Pancreas (tissue), 10 donors: Measurements from ENCODE around the gene ZNF354B. TPM values are rescaled to one million over a fixed set of nuclear protein-coding genes. Genes with fewer than 3 reads are reported as not detected.
"Not testable (repeated sequence)": the region's sequence is repeated elsewhere in the genome, so short reads cannot be mapped to it uniquely, and the experiment has no call there.

Source experiments
- ATAC-seq, 4 donors: fragments of 200-7000 bp; cut with Tn5 transposase; one replicate each; pipeline versions ENCODE4 v1.8.0 to v1.9.1; 2020; ENCODE audit warnings: mild to moderate bottlenecking in 4 of 4, moderate library complexity in 4 of 4
- DNase-seq, 6 donors: peaks; one replicate each; pipeline ENCODE4 v3.0.0-alpha.2; 2020
- FAIRE-seq: peaks from 2 replicates; lab custom pipeline; 2012; peaks lifted over from hg19 to GRCh38; lab: Jason Lieb, UNC
- H3K27ac ChIP-seq, 4 donors: fragments of 200-600 bp; sonication (generic); 1 replicate in 3 of 4; 2 replicates in 1 of 4; pipeline versions ENCODE4 v1.5.0 to v1.8.0; 2020
- H3K27me3 ChIP-seq, 4 donors: fragments of 200-600 bp; one replicate each; pipeline ENCODE4 v1.8.0; 2021
- H3K36me3 ChIP-seq, 3 donors: fragments of 200-600 bp; sonication (generic) in 1 of 3; one replicate each; pipeline versions ENCODE4 v1.5.0 to v1.8.0; 2020 to 2021
- H3K4me1 ChIP-seq, 3 donors: fragments of 200-600 bp; one replicate each; pipeline ENCODE4 v1.8.0; 2021
- H3K4me3 ChIP-seq, 4 donors: fragments of 200-600 bp; sonication (generic) in 2 of 4; one replicate each; pipeline versions ENCODE4 v1.5.0 to v1.8.0; 2020 to 2021
- H3K9me3 ChIP-seq, 4 donors: fragments of 200-600 bp; one replicate each; pipeline ENCODE4 v1.8.0; 2021
- WGBS, 2 donors: extraction: QIAGEN DNeasy Blood & Tissue Kit; methylation state at CpG; one replicate each; pipeline ENCODE4 v1.1.7; 2013; 5-methylcytosine and 5-hydroxymethylcytosine counted together
- intact Hi-C, 3 donors: fragments of 100-400 bp; cut with DNase I; formaldehyde crosslinking; loops; one replicate each; pipeline versions ENCODE4 v1.11.1 to v1.14.2; 2022
- polyA plus RNA-seq, 2 donors: library from polyadenylated mRNA; stranded (reverse); fragments of 200-250 nt; gene quantifications; one replicate each; pipeline ENCODE4 v1.2.3, GENCODE V29; 2013
- total RNA-seq, 6 donors: library from RNA; stranded (reverse); fragmentation: NEBNext Ultra II Directional in 4 of 6; extraction: Animal tissue kit (Norgen Biotek cat#: 25700) in 4 of 6; gene quantifications; one replicate each; pipeline versions ENCODE4 v1.2.1 to v1.2.4, GENCODE V29; 2021 to 2023
- TF ChIP-seq, protein P1 (sequence below), 4 donors: fragments of 200-600 bp; sonication (generic) in 3 of 4; IDR thresholded peaks; one replicate each; pipeline versions ENCODE4 v1.5.0 to v1.8.0; 2021; ENCODE audit warnings: antibody characterized with exemption in 4 of 4
- donor health status: healthy with polysubstance abuse.
- donor health status: DM: no; HTN: no; CAD: no; lungs with moderate emphysema.
- donor health status: DM: no; HTN: no; CAD: no.
- donor health status: control.
- donor health status: control.
- donor health status: Bipolar disorder and iron deficiency.
- donor health status: DM: yes; HTN: yes; CAD: no.
- donor health status: DM: no; HTN: no; CAD: no.
- donor health status: DM: no; HTN: no; CAD: no.
- donor health status: DM: yes; HTN: yes; CAD: no.

Gene ZNF354B
- total and polyA plus RNA-seq, 8 donors: 4.4 to 15.7 (median 7.9) TPM

DNA sequence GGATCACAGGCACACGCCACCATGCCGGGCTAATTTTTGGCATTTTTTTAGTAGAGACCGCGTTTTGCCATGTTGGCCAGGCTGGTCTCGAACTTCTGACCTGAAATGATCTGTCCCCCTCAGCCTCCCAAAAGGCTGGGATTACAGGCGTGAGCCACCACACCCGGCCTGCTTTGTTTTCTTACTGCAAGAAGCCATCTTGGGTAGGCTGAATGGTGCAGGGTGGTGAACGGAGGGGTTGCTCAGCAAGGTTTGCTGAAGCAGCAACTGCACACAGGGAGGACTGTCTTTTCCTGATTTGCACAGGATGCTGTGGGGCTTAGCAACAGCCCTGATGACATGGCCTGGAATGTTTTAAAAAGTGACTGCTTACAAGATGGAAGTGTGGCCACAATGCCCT, 10.7 kb downstream of the ZNF354B start:
- peaks cover 0 to 3% (median 0%) of the 10 kb centered on the region in 4 donors for H3K9me3 ChIP-seq
- FAIRE-seq (no peak), ATAC-seq (no peak), DNase-seq (no peak)
- no peaks in the 10 kb centered on the region for H3K27me3 ChIP-seq
- no peak overlapping the region for H3K4me3 ChIP-seq
- H3K4me1 ChIP-seq: no peaks in the 10 kb centered on the region
- intact Hi-C loops: no loop called here
- WGBS, 2 donors: 93 to 96% methylated on average over 8 of the region's 8 CpGs
- no peak overlapping the region for H3K27ac ChIP-seq
- TF ChIP-seq, protein P1, sequence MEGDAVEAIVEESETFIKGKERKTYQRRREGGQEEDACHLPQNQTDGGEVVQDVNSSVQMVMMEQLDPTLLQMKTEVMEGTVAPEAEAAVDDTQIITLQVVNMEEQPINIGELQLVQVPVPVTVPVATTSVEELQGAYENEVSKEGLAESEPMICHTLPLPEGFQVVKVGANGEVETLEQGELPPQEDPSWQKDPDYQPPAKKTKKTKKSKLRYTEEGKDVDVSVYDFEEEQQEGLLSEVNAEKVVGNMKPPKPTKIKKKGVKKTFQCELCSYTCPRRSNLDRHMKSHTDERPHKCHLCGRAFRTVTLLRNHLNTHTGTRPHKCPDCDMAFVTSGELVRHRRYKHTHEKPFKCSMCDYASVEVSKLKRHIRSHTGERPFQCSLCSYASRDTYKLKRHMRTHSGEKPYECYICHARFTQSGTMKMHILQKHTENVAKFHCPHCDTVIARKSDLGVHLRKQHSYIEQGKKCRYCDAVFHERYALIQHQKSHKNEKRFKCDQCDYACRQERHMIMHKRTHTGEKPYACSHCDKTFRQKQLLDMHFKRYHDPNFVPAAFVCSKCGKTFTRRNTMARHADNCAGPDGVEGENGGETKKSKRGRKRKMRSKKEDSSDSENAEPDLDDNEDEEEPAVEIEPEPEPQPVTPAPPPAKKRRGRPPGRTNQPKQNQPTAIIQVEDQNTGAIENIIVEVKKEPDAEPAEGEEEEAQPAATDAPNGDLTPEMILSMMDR (IDR thresholded peaks at IDR 0.05): no peak
- peaks cover under 1 to 58% (median 9%) of the 10 kb centered on the region in 3 donors for H3K36me3 ChIP-seq

DNA sequence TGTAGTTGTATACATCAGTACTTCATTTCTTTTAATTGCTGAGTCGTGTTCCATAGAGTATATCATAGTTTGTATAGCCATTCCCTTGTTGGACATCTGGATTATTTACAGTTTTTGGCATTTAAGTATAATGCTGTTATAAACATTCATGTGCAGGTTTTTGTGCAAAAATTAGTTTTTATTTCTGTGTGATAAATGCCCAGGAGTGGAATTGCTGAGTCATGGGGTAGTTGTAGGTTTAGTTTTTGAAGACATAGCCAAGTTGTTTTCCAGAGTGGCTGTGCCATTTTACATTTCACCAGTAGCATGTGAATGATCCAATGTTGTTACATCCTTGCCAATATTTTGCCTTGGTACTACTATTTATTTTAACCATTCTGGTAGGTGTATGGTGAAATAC, 12.5 kb downstream of the ZNF354B start:
- ATAC-seq: no peak
- TF ChIP-seq, protein P1 (IDR thresholded peaks at IDR 0.05): no peak
- intact Hi-C loops: no loop called here
- no peak for FAIRE-seq
- no peak for DNase-seq
- no peak overlapping the region for H3K4me3 ChIP-seq
- H3K9me3 ChIP-seq: peaks cover 0 to 3% (median 0%) of the 10 kb centered on the region in 4 donors
- no peaks in the 10 kb centered on the region for H3K27me3 ChIP-seq
- H3K4me1 ChIP-seq: no peaks in the 10 kb centered on the region
- peaks cover 7 to 68% (median 18%) of the 10 kb centered on the region in 3 donors for H3K36me3 ChIP-seq
- H3K27ac ChIP-seq: no peak overlapping the region
- 94 to 100% methylated on average over 1 of the region's 1 CpG for WGBS, 2 donors

DNA sequence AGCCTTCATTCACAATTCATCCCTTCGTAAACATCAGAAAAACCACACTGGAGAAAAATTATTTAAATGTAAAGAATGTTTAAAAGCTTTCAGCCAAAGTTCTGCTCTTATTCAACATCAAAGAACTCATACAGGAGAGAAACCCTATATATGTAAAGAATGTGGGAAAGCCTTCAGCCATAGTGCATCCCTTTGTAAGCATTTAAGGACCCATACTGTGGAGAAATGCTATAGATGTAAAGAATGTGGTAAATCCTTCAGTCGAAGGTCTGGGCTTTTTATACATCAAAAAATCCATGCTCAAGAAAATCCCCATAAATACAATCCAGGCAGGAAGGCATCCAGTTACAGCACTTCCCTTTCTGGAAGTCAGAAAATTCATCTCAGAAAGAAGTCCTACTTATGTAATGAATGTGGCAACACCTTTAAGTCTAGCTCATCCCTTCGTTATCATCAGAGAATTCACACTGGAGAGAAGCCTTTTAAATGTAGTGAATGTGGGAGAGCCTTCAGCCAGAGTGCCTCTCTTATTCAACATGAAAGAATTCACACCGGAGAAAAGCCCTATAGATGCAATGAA, 23.5 kb downstream of the ZNF354B start:
- 99% methylated on average over 4 of the region's 4 CpGs for WGBS, 2 donors
- ATAC-seq, H3K4me1 ChIP-seq, H3K27me3 ChIP-seq, intact Hi-C loops, H3K27ac ChIP-seq, H3K4me3 ChIP-seq, FAIRE-seq, DNase-seq: not testable (repeated sequence)
- Histone ChIP-seq H3K36me3 (peaks cover 11 to 71% (median 11%) of the 10 kb centered on the region in 3 donors), H3K9me3 (peaks cover 0 to 21% (median 11%) of the 10 kb centered on the region in 4 donors)

DNA sequence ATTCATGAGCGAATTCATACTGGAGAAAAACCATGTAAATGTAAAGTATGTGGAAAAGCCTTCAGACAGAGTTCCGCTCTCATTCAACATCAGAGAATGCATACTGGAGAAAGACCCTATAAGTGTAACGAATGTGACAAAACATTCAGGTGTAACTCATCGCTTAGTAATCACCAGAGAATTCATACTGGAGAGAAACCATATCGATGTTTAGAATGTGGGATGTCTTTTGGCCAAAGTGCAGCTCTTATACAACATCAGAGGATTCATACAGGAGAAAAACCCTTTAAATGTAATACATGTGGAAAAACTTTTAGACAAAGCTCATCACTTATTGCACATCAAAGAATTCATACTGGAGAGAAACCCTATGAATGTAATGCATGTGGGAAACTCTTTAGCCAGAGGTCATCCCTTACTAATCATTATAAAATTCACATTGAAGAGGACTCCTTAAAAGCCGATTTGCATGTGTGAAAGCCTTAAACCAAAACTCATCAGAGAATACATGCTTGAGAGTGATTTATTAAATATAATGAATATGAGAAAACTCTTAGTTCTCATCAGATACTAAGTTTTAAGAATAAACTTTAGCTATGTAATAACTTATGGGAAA, 24.2 kb downstream of the ZNF354B start:
- H3K4me3 ChIP-seq: no peak overlapping the region
- FAIRE-seq: no peak
- H3K9me3 ChIP-seq: peaks cover 0 to 19% (median 10%) of the 10 kb centered on the region in 4 donors
- H3K27ac ChIP-seq: no peak overlapping the region
- TF ChIP-seq, protein P1 (IDR thresholded peaks at IDR 0.05): no peak
- ATAC-seq: no peak
- H3K27me3 ChIP-seq: no peaks in the 10 kb centered on the region
- peaks cover 11 to 71% (median 11%) of the 10 kb centered on the region in 3 donors for H3K36me3 ChIP-seq
- no peak for DNase-seq
- WGBS, 2 donors: 99% methylated on average over 6 of the region's 6 CpGs
- intact Hi-C loops: no loop called here
- no peaks in the 10 kb centered on the region for H3K4me1 ChIP-seq

DNA sequence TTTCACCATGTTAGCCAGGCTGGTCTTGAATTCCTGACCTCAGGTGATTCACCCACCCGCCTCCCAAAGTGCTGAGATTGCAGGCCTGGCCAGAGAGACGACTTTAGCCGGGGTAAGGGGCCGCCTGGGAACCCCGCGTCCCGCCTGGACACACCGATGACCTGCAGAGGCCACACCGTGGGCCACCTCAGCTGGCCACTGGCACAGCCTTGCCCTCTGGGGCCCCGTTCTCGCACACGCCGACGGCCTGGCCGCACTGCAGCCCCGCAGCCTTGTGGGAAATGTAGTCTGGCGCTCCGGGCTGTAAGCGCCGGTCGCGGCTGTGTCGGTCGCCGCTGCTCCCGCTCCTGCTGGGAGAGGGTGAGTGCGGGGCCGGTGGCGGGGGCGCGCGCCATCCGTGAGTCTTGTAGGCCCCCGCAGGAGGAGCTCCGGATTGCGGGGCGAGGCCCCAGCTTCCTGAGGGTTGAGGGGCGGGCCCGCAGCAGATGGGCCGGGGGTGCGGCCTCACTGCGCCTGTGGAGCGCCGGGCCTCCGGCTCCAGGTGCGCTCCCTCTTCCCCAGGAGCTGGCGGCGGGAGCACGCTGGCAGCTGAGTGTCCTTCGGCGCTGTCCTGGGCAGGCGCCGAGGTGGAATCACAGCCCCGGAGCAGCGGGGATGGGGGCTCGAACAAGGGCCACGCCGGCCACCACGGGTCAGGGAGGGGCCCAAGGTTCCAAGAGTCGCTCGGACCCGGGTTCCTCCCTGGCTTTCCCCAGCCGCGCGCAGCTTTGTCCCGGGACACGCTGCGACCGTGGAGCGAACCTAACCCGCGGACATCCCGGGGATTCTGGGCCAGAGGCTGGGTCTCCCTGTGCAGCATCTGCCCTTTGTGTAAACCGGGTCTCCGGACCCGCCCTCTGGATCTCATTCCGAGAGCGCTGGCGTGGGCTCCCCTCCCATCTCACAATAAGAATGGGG, 36.1 kb downstream of the ZNF354B start, which contains the start of gene ZFP2:
ZFP2 (plus strand) TSS at position 299 of the 957 bp plus-strand sequence. CDS start 35,401 bp downstream, outside the sequence.
- 1 to 2% methylated on average over 65 to 79 of the region's 79 CpGs for WGBS, 2 donors
- FAIRE-seq (no peak), DNase-seq (peak; percentile 62 to 92 (median 72)), ATAC-seq (peak; percentile 97 to 99 (median 98))
- no peaks in the 10 kb centered on the region for H3K36me3 ChIP-seq
- intact Hi-C loops: no loop called here
- TF ChIP-seq, protein P1 (IDR thresholded peaks at IDR 0.05): no peak
- no peaks in the 10 kb centered on the region for H3K27me3 ChIP-seq
- no peaks in the 10 kb centered on the region for H3K9me3 ChIP-seq
- H3K4me3 ChIP-seq: peak within 1 kb of the TSS; percentile 73 to 95 (median 88)
- peaks cover 4 to 6% (median 4%) of the 10 kb centered on the region in 3 donors for H3K4me1 ChIP-seq
- H3K27ac ChIP-seq: peak within 1 kb of the TSS; percentile 33 to 74 (median 65)
